Hippocampal formation (tissue), 2 donors: Measurements from ENCODE around the gene NSD1.
"Not testable (repeated sequence)": the region's sequence is repeated elsewhere in the genome, so short reads cannot be mapped to it uniquely, and the experiment has no call there.

Source experiments
- DNase-seq, 2 donors: peaks; one replicate each; lab custom pipeline; 2025; lab: John Stamatoyannopoulos, UW

Gene NSD1

DNA sequence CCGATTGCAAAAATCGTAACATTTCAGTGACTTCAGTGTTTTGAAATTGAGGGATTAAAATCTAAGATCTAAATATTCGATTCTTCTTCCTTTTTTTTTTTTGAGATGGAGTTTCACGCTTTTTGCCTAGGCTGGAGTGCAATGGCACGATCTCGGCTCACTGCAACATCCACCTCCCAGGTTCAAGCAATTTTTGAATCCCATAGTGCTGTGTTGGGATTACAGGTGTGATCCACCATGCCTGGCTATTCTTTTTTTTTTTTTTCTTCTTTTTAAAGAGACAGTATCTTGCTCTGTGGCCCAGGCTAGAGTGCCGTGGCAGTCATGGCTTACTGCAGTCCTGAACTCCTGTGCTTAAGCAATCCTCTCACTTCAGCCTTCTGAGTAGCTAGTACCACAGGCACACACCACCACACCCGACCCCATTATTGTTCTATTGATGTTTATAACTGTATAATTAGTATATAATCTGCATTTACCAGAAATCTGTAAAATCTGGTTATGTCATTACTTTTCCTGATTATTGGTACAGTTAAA lies 42.7 kb downstream of the NSD1 start:
- DNase-seq: no peak

DNA sequence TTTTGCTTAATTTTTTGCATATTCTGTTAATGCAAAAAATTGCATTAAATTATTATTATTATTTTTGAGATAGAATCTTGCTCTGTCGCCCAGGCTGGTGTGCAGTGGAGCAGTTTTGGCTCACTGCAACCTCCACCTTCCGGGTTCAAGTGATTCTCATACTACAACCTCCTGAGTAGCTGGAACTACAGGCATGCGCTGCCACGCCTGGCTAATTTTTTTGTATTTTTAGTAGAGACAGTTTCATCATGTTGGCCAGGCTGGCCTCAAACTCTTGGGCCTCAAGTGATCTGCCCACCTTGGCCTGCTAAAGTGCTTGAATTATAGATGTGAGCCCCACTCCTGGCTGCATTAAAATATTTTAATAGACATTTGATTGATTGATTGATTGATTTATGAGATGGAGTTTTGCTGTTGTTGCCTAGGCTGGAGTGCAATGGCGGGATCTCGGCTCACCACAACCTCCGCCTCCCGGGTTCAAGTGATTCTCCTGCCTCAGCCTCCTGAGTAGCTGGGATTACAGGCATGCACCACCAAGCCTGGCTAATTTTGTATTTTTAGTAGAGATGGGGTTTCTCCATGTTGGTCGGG lies 44.4 kb downstream of the NSD1 start:
- DNase-seq: not testable (repeated sequence)

DNA sequence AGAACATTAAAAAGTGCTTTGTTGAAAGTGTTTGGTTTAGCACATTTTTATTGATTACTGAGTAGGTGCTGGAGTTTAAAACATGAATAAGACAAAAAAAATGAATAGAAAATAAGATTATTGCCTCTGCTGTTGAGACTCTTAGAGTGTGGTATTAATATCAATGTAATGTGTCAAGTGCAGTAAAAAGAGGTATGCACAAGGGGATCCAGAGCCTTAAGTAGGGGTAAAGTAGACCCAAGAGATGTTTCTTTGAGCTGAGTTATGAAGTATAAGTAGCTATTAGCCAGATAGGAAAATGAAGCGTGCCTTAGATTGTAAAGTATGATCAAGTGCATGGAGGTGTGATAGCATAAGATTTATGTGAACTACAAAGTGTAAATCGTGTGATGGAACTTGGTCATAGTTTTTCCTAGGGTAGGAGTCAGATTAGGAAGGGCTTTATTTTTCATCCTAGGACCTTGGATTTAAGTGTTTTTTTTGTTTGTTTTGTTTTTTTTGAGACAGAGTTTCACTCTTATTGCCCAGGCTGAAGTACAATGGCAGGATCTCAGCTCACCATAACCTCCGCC lies 45.2 kb downstream of the NSD1 start:
- DNase-seq: no peak

DNA sequence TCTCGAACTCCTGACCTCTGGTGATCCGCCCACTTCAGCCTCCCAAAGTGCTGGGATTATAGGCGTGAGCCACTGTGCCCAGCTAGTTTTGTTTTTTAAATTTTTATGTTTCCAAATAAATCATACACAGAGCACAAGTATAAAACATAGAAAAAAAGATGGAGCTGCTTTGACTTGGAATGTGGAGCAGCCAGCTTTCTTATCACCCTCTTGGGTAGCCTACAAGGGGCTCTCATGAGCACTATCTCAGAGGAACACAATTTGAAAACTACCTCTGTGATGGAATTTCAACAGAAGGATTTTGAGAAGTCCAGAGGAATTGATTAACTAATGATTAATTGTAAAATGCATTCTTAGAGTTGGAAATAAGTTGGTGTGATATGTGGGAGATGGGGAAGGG lies 45.9 kb downstream of the NSD1 start:
- DNase-seq: no peak

DNA sequence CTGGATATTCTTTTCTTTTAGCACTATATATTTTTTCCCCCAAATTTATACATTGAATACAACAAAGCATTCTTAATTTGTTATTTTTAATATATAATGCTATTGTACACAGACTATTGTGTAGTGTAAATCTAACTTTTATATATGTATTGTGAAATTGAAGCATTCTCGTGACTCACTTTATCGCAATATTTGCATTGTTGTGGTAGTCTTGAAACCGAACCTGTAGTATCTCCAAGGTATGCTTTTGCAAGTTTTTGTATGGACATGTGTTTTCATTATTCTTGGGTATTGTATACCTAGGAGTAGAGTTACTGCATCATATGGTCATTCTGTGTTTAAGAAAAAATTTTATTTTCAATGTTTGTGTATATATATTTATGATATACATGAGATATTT lies 49.6 kb downstream of the NSD1 start:
- no peak for DNase-seq

DNA sequence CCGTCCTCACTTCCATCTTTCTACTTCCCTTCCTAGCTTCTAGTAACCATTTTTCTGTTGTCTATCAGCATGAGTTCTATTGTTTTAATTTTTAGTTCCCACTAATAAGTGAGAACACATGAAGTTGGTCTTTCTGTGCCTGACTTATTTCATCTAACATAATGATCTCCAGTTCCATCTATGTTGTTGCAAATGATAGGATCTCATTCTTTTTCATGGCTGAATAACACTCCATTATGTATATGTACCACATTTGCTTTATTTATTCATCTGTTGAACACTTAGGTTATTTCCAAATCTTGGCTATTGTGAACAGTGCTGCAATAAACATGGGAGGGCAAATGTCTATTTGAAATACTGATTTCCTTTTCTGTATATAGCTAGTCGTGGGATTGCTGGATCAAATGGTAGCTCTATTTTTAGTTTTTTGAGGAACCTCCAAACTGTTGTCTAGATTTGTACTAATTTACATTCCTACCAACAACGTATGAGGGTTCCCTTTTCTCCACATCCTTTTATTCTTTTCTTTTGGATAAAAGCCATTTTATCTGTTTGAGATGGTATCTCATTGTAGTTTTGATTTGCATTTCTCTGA lies 50.3 kb downstream of the NSD1 start:
- no peak for DNase-seq

DNA sequence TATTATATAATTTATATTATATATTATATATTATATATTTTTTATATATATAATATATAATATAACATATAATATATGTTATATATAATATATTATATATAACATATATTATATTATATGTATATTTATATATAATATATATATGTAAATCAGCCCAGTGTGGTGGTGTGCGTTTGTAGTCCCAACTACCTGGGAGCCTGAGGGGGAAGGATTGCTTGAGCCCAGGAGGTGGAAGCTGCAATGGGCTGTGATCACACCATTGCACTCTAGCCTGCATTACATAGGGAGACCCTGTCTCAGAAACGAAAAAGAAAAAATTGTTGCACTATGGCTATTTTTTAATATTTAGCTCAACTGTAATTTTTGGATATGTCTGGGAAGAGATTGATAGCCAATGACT lies 52.4 kb downstream of the NSD1 start:
- no peak for DNase-seq

DNA sequence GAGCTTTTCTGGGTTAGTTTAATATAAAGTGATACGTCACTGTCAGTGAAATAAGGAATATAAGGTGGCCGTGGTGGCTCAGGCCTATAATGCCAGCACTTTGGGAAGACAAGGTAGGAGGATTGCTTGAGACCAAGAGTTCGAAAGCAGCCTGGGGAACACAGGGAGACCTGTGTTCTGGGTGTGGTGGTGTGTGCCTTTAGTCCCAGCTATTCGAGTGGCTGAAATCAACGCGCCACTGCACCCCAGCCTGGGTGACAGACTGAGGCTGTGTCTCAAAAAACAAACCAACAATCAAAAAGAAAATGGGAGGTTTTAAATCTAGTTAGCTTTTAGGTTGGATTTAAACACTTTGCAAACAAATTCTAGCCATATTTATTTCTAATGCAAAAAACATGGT lies 53.1 kb downstream of the NSD1 start:
- DNase-seq: no peak

DNA sequence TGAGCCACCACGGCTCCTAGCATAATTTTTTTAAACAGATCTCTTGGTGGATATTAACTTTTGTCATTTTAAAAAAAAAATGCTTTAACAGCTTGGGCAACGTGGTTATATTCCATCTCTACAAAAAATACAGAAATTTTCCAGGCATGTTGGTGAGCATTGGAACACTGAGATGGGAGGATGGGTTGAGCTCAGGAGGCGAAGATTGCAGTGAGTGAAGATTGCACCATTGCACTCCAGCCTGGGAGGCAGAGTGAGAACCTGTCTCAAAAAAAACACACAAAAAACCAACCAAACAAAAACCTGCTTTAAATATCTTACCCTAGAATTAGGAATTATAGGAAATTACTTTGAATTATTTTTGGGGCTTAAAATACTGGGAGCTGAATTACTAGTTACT lies 55.2 kb downstream of the NSD1 start:
- no peak for DNase-seq

DNA sequence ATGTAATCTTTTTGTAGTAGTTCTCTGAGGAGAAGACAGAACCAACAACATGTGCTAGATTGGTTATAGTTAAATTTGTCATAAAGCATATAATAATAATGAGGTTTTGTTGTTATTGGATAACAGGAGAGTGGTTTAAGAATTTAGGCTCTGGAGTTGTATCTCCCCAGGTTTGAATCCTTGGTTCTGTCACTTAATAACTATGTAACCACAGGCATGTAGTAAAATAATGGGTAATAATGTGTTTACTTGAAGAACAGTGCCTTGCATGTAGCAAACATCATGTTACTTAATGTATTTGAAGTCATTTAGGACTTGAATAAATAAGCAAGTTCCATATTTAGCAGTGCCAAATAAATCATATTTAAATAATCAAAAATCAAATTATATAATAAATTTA lies 55.8 kb downstream of the NSD1 start:
- no peak for DNase-seq

DNA sequence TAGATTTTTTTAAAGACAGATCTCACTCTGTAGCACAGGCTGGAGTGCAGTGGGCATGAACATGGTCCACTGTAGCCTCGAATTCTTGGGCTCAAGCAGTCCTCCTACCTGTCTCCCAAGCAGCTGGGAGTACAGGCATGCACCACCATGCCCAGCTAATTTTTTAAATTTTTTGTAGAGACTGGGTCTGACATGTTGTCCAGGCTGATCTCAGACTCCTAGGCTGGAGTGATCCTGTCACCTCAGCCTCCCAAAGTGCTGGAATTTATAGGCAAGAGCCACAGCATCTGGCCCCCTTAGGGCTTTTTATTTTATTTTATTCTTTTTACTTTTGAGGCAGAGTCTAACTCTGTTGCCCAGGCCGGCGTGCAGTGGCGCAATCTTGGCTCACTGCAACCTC lies 56.4 kb downstream of the NSD1 start:
- DNase-seq: no peak

DNA sequence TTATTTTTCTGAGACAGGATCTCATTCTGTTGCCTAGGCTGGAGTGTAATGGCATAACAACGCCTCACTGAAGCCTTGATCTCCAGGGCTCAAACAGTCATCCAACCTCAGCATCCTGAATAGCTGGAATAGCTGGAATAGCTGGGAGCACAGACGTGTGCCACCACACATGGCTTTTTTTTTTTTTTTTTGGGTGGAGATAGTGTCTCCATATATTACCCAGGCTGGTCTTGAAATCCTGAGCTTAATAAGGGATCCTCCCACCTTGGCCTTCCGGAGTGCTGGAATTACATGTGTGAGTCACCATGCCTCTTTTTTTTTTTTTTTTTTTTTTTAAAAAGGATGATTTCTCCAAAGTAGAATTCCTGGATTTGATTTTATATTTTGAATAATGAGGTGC lies 60.7 kb downstream of the NSD1 start:
- DNase-seq: no peak

DNA sequence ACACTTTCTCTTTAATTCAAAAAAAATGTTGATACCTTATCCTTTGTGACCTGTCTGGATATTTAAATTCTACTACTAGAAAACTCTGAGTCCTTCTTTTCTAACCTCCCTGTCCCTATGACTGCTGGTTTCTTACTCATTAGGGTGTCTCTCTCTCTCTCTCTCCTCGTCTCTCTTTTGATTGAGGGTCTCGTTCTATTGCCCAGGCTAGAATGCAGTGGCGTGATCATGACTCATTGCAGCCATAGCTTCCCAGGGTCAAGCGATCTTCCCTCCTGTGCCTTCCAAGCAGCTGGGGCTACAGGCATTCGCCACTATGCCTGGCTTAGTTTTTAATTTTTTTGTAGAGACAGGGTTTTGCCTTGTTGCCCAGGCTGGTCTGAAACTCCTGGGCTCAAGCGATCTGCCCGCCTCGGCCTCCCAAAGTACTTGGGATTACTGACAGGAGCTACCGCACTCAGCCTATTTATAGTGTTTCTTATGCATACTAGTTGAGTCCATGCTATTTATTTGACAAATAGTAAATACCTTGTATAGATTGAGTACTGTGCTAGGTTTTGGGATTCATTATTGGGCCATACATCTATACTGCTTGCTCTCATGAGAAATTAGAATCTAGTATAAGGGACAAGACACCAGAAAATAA lies 61.9 kb downstream of the NSD1 start:
- DNase-seq: no peak

DNA sequence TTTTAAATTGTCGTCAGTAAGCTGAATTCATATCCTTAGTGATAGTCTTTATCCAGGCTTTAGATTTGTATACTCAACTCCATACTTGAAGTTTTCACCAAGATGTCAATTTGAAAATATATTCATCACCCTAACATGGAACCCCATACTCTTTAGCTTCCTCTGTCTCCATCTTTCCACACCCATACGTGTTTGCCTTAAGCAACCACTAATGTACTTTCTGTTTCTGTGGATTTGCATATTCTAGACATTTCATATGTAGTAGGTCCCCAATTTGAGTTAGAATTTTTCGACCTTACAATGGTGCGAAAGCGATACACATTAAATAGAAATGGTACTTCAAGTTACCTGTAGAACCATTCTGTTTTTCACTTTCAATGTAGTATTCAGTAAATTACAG lies 65.2 kb downstream of the NSD1 start:
- no peak for DNase-seq

DNA sequence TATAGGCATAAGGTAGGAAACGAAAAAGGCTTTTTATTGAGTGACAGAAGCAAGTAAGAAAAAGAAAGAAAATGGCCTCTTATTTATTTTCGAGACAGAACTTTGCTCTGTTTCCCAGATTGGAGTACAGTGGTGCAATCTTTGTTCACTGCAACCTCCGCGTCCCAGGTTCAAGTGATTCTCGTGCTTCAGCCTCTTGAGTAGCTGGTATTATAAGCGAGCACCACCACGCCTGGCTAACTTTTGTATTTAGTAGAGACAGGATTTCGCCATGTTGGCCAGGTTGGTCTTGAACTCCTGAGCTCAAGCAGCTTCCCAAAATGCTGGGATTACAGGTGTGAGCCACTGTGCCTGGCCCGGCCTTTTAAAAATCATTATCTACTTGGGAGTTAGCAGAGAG lies 70.7 kb downstream of the NSD1 start:
- DNase-seq: no peak

DNA sequence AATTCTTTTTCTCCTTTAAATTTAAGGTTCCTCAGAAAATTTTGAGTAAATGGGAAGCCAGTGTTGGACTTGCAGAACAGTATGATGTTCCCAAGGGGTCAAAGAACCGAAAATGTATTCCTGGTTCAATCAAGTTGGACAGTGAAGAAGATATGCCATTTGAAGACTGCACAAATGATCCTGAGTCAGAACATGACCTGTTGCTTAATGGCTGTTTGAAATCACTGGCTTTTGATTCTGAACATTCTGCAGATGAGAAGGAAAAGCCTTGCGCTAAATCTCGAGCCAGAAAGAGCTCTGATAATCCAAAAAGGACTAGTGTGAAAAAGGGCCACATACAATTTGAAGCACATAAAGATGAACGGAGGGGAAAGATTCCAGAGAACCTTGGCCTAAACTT lies 76.0 kb downstream of the NSD1 start:
- no peak for DNase-seq

DNA sequence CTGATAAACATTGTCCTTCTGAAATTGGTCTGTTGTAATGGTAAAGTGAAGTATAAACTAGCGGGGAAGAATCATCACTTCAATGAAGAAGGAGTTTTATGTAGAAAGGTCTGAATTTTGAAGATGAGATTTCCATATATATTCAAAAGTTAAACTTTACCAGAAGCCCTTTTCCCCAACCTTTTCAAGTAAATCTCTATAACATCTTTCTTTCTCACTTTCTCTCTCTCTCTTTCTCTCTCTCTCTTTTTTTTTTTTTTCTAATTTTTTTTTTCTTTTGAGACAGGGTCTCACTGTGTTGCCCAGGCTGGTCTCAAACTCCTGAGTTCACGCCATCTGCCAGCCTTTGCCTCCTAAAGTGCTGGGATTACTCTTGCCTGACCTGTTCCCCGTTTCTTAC lies 78.7 kb downstream of the NSD1 start:
- DNase-seq: no peak

DNA sequence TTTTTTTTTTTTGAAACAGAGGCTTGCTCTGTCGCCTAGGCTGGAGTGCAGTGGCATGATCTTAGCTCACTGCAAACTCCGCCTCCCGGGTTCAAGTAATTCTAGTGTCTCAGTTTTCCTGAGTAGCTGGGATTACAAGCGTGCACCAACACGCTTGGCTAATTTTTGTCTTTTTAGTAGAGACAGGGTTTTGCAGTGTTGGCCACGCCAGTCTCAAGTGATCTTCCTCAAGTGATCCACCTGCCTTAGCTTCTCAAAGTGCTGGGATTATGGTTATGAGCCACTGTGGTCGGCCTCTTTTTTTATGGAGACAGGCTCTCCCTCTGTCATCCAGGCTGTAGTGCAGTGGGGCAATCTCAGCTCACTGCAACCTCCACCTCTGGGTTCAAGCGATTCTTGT lies 87.0 kb downstream of the NSD1 start:
- no peak for DNase-seq

DNA sequence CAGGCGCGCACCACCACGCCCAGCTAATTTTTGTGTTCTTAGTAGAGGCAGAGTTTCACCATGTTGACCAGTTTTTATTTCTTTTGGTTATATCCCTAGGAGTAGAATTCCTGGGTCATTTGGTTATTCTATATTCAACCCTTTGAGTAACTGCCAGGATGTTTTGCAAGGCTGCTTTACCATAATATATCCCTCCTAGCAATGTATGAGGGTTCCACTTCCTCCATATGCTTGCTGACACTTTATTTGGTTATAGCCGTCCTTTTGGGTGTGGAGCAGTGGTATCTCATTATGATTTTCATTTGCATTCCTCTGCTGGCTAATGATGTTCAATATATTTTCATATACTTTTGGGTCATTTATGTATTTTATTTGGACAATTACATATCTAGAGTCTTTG lies 88.7 kb downstream of the NSD1 start:
- DNase-seq: no peak

DNA sequence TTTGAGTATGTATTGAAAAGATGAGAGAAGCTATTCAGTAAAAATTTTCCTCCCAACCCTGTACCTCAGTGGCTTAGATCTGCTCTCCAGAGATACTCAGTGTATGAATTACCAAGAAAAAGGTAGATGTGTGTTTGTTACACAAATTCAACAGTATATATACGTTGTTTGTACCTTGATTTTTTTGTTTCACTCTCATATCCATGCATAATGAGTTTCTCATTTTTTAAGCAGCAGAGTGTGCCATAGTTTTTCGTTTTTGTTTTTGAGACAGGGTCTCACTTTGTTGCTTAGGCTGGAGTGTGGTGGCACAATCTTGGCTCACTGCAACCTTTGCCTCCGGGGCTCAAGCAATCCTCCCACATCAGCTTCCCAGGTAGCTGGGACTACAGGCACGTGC lies 92.2 kb downstream of the NSD1 start:
- DNase-seq: no peak

DNA sequence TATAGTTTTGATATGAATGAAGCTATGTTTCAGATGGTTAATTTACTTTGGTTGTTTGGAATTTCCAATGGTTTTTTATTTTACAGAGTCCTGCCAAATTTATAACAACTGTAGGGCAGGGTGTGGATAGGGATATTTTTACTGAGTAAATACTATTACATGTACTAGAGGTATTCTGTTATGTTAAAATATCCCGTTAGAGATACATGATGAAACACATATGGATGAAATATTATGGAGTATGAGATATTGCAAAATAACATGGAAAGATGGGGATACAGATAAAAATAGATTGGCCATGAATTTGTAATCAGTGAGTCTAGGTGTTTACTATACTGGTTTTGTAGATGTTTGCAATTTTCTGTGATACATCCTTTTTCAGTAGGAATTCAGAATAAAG lies 93.3 kb downstream of the NSD1 start:
- no peak for DNase-seq

DNA sequence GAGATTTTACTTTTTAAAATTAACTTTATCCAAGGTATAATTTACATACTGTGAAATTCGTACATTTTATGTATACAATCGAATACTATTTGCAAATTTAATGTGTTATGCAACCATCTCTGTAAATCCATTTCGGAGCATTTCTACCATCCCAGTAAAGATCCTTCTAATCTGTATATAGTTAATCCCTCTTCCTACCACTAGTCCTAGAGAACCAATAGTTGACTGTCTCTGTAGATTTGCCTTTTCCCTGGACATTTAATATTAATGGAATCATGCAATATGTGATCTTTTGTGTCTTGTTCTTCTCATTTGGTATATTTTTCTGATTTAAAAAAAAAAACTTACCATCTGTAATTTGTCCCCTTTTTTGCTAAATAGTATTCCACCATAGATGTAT lies 95.2 kb downstream of the NSD1 start:
- no peak for DNase-seq

DNA sequence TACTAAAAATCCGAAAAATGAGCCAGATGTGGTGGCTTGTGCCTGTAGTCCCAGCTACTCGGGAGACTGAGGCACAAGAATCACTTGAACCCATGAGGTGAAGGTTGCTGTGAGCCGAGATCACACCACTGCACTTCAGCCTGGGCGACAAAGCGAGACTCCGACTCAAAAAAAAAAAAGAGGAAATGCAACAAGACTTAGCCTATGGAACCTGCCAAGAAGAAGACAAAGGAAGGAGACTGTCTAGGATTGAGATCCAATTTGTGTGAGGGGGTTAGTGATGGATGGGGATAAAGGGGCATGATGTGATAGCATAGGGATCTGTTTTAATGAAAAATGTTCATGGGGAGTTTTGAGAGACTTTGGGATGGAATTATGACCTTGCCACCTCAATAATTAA lies 97.1 kb downstream of the NSD1 start:
- no peak for DNase-seq
